ENCODE results near the gene TRAF3IP3.
A peak's percentile ranks its signal among the peaks of the same experiment; 100 is the strongest.

Gene TRAF3IP3

DNA sequence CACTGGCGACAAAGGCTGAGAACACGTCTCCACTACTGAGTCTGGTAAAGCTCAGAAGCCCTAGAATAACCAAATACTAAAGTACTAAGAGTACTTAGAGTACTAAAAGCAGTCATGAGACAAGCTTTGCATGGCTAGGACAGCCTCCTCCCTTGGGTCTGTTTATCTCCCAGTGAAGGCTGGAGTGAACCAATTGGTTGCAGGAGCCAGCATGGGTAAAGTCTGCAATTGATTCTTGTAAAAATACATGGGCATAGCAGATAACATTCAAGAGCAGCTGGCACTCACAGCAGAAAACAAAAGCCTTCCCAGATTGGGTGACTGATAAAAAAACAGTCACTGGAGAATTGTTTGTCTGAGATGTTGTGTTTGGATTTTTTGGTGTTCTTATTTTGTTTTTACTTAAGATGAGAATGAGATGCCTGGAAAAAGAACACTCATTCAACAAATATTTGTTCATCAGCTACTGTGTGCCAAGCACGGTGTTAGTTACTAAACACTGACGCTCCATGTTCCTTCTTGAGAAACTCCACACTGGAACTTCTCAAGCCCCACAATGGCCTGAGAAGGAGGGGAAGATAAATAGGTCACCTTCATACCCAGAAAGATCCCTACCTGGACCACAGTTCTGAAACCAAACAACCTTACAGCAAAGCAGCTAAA, 46.4 kb downstream of the TRAF3IP3 start:
- DNase-seq, result no peak

DNA sequence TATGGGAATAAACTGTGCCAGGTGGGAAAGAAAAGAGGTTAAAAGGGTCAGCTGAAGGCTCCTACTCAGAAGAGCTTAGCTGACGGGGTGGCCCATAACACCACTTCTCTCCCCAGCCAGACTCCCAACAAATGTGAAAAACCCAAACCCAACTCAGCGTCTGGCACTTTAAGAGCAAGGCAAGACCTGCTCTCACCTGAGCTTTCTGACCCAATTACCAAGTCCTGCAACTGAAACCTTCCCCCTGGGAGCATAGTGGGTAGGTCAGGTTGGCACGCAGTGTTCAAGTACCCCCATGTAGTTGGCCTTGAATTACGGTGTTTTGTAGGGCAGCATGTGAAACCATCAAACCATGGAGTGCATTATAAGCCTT, 46.9 kb downstream of the TRAF3IP3 start:
- no peak for DNase-seq

DNA sequence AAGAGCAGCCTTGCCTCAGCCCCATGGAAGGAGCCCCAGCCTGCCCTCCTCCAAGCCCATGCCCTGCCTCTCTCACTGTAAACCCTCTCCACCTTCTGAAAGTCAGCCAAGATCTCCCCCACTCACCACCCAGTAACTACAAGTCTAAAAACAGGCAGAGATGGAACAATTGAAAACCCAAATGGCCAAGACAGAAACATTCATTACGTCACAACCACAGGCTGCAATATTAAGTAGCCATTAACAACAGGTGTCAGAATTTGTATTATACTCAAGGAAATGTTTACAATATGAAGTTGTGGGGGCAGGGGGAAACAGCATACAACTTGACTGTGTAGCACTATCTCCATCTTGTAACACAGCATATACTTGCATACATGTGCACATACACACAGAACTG, 47.7 kb downstream of the TRAF3IP3 start:
- DNase-seq, result no peak

DNA sequence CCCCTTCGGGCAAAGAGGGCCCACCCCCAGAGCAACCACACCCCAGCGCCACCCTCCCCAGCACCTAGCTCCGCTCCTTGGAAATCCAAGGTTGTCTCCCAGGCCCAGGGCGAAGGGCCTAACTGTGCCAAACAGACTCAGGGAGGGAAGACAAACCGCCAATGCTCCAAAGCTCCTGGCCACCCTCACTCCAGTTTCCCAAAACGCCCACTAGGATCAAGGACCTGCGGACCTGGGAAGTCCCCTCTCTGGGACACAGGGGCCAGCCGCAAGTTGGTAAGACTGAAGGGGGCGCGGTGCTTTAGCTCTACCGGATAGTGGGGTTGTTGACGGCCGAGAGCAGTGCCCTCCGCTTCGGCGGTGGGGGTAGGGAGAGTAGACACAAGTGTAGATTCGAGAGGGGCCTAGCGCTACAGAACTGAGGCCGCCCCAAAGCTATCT, 49.5 kb downstream of the TRAF3IP3 start:
- no peak for DNase-seq

DNA sequence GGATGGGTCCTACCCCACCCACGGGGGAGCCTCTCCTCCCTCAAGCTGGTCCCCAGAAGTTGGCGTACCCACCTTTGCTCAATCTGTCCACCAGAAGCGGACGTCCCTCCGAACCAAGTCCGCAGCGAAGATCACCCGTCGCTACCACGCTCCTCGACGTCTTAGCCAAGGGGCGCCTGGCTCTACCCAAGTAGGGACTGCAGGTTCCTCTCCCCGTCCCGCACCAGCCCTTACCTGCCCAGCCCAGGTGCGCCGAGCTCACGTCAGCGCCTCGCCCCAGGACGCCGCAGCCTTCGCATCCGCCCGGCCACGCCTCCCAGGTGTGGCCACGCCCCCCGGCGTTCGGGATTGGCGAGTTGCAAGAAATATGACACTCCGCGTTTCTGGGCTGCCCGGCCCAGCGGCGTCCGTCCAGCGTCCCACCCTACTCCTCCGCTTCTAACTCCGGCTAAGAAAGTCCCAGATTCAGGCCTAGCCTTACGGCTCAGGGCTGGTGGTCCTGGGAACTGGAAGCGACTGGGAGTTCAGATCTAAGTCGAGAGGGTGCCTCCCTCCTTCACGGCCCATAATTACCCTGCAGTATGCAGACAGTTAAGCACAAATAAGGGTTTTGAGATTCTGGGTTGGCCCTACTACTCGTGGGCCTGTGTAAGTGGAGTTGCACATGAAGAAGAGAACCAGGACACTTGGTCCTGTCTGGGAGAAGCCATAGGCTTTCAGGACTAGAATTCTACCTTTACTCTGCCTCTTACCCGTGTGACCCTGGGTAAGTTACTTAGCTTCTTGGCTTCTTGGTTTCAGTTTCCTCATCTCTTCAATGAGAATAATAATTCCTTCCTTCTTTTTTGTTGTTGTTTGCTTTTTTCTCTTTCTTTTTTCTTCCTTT, 50.3 kb downstream of the TRAF3IP3 start, which contains the start of gene IRF6:
Gene IRF6, minus strand, starts transcription at position 268 of the 886 bp plus-strand sequence. CDS start 4,729 bp downstream, outside the sequence.
- peak; percentile 85 for DNase-seq

DNA sequence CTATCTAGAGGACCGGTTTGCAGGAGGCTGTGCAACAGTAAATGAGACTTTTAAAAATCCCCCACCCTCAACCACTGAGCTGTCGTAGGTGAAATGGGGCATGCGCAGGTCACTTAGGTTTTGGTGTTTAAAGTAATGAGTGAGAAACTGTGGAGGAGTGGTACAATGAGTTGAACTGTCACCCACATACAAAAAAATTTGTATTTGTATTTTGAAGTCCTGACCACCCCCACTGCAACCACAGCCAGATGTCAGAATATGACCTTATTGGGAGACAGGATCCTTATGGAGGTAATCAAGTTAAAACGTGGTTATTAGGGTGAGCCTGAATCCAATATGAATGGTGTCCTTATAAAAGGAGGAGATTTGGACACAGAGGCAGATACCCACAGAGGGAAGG, 51.7 kb downstream of the TRAF3IP3 start:
- no peak for DNase-seq

DNA sequence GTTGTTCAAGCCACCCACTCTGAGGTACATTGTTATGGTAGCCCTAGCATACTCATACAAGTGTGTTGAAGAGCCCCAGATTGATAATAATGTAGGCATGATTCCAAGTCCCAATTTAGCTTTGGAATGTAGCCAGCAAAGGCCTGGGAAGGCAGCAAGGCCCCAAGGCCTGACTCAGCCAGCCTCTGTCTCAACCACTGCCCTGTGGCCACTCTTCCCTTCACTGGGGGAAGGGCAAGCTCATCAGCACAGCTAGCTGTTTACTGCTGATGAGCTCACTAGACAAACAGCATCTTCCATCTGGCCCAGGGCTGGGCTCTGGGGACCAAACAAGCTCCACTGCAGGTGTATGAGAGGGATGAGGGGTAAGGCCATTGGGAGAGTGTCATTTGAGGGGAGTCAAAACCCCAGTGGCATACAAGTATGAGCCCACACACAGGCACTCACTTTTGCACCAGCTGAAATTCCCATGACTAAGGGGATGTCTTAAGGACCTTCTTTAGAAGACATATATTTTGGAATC, 52.3 kb downstream of the TRAF3IP3 start:
- DNase-seq, result peak; percentile 82

DNA sequence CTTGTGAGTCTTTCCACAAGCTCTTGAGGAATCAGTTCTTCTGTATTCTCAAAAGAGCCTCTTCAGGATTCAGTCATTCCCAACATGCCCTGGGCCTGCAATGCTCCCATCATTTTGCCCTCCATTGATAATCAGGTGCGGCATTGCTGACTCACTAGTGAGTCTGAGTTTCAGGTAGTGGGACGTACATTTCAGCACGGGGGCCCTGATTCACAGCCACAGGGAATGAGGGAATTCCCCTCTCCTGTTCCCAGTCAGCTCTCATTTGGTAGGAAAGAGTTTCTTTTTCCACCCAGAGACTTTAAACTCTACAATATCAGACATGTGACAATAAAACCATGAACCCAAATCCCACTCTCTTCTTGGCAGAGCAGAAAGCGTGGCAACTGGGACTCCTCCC, 53.8 kb downstream of the TRAF3IP3 start:
- DNase-seq, result no peak

DNA sequence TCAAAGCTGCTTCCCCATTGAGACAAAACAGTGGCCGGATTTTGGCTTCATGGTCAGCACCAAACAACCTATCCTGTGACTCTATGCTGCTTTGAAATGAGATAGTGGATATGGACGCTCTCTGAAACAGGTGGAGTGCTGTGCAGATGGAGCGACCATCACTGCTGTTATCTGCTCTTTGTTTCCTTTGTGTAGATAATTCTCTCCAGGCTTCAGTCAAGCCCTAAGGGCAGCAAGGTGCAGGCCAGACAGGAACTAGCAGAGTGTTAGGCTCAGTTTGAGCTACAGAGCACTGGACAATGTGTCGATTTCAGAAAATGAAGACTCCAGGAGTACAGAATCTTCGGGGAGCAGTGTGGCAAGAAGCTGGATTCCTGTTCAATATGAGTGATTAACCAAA, 54.9 kb downstream of the TRAF3IP3 start:
- DNase-seq, result no peak

DNA sequence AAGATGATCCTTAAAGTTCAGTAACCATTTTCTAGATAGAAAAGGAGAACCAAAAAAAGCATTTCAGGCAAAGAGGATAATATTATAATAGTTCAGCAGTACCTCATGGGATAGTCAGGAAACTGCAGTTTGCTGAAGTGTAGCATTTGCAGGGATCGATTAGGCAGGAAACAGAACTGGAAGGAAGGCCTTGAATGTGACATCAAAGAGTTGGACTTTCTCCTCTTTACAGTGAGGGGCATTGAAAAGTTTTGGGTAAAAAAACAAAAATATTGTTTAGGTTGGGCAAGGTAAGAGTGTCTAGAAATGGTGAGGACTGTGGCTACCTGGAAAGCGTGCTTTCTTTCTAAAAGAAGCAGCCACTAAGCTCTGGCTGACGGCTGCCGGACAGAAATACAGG, 58.0 kb downstream of the TRAF3IP3 start:
- DNase-seq, result no peak

DNA sequence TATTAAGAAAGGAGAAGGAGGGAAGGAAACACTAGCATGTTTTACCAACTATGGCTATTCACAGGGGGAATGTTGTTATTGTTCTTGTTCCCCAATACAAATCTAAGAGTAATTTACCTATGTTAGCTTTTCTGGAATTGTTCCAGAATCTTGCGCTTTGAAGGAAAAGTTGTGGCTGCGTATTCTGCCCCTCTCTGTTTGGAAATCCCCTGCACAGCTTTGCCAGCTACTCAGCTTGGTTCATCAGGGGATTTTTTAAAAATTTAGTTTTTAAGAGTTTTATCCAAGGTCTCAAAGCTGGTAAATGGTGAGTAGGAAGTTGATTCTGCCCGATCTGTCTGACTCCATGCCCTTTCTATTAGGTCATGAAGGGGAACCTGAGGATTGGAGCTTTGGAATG, 59.6 kb downstream of the TRAF3IP3 start:
- DNase-seq, result no peak

DNA sequence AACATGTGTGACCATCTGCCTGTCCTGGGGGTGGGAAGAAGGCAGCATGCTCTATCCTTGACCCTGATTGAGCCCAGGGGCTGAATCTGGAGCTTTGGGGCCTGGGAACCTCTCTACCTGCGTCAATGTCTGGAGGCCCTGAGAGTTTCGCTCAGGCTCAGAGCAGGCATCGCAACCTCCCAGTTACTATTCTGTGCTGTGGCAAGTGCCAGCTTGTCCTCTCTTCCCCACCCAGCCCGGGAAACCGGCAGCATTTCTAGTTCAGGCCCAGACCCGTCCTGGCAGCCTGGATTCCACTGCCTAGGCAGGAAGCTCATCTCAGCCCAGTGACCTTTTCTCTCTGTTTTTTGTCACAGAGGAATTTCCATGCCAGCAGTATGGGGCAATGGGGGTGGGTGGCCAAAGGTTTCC, 60.1 kb downstream of the TRAF3IP3 start:
- no peak for DNase-seq

DNA sequence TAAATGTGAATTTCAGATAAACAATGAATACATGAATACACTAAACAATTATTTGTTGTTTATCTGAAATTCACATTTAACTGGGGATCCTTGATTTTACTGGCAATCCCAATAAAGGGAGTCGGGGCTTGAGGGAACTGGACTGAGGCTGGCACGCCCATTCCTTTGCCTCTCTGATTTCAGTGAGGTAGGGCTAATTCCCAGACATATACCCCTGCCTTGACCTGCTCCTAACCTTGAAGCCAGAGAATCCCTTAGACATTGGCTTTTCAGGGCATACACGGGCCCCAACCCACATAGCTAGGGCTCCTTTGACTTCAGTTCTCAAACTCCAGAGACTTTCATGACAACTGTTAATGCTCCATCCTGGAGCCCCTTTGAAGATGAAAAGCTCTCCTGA, 61.1 kb downstream of the TRAF3IP3 start:
- no peak for DNase-seq

DNA sequence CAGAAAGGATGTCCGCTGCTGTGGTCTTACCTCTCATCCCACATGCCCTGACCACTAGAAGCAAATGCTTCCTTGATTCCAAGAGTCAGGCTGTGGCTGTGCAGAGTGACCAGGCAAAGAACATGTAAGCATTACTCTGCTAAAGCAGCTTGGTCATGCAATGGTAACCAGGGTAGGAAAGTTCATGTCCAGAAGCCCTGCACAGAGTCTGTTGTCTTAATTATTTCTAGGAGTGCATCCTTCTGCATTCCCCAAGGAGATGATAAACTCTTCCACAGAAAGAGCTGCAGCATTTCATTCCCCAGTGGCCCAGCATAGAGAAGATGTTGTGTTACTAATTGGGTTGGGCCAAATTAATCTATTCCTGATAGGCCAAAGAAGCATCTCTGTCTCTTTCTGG, 61.8 kb downstream of the TRAF3IP3 start:
- DNase-seq, result no peak

DNA sequence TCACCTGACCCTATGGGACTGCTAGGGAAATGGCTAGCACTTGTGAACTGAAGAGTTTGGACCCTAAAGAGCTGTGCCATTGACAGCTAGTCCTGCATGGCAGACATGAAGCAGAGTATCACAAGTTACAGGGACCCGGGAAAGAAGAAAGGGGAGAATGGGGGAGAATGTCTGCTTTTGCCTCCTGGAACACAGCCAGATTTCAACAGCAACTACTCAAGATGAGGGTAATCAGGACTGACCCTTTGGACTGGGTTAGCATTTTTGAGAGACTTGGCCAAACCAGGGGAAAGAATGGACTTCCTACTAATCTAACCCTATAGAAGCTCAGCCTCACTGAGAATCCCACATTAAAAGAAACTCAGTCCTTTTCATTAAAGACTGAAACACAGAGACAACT, 63.2 kb downstream of the TRAF3IP3 start:
- DNase-seq, result no peak

DNA sequence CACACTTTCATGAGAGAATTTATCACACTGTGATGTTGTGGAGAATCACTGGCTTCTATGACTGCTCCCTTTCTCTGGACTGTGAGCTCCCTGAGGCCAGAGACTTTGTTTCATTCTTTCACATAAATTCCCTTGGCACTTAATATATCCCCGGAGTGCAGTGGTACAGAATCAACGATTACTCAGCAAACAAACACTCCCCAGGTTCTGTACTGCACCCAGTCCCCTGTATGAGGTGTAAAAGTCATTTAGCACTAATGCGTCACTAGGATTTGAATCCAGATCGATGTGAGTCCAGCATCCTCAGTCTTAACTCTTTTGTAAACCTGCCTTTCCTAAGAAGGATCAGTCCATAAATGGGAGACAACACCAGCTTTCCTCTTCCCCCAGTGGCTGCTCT, 65.1 kb downstream of the TRAF3IP3 start:
- DNase-seq, result no peak

DNA sequence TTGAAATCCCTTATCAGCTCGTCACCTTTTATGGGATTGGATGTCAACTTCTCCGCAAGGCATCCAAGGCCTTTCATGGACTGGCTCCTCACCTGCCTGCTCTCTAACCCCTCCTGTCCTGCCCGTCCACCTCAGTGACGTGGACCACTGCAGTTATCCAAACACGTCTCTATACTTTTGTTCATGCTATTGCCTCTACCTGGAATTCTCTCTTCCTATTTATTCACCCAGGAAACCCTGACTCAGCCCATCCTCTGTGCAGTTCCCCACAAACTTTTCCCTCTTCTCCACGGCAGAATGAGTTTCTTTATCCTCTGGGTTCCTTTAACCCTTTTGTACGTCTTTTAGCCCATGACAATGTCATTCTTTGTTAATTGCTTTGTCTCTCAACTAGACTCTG, 66.9 kb downstream of the TRAF3IP3 start:
- no peak for DNase-seq

DNA sequence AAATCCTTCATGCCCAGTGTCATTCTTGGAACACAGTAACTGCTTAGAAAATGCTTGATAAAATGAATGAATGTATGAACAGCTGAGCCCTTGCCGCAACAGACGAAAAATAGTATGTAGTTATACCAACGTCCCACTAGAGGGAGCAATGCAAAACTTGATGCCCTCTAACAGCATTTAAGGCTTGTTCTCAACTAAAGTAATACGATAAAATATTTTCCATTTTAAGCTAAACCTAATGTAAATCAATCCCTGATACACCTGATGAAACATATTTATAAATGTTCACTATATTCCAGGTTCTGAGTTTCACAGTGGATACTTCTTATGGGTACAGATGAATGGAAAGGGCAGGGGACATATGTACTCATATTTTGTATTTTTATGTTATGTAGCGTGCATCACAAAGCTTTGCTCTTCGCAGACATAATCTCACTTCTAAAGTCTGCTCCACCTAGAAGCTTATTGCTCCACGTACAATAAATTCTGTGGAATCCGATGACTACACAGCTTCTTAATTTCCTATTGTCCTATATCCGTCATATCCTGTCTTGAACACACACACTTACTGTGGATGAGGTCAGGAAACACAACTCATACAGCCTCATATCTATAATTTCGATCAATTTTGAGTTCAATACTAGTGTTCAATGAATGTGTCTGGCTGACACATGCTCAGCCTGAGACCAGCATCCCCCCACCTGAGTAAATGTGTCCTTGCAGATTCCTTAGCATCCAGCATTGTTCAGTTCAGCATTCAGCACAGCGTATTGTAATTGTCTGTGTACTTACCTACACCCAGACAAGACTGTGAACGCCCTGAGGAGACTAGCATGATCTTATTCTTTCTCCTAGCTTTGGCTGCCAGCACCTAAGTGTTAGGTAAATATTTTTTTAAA, 67.5 kb downstream of the TRAF3IP3 start:
- peak; percentile 65 for DNase-seq

DNA sequence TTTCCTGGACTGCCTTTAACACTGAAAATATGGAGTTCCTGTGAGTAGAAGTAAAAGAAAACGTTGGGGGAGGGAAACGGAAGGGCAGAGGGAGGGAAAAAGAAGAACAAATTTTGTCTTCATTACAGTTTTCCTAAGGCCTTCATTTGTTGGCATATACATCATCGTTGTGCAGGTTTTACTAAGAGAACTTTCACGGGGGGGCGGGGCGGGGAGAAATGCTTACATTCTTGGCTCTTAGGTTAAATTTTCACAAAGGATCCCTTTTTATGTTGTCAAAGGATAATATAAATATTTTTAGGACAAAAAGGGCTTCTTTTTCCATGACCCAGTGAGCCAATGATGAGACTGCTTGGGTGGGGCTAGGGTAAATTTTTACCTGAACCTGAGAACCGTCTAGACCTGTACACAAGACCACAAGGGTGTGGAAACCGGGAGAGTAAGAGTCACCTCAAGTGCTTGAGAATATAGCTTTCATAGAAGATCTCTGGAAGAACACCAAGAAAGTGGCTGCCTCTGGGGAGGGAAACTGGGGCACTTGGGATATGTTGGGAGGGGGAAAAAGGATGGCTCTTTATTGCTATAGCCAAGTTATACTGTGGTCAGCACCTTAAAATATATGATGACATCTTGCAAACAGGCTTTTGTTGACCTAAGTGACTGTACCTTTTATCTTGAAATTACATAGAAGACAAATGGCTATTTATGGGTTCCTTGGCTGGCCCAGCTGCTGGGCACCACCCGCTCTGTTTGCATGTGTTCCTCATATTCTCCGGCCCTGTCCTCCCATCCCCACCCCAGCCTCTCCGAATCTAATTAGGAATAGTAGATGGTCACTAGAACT, 70.0 kb downstream of the TRAF3IP3 start:
- no peak for DNase-seq

DNA sequence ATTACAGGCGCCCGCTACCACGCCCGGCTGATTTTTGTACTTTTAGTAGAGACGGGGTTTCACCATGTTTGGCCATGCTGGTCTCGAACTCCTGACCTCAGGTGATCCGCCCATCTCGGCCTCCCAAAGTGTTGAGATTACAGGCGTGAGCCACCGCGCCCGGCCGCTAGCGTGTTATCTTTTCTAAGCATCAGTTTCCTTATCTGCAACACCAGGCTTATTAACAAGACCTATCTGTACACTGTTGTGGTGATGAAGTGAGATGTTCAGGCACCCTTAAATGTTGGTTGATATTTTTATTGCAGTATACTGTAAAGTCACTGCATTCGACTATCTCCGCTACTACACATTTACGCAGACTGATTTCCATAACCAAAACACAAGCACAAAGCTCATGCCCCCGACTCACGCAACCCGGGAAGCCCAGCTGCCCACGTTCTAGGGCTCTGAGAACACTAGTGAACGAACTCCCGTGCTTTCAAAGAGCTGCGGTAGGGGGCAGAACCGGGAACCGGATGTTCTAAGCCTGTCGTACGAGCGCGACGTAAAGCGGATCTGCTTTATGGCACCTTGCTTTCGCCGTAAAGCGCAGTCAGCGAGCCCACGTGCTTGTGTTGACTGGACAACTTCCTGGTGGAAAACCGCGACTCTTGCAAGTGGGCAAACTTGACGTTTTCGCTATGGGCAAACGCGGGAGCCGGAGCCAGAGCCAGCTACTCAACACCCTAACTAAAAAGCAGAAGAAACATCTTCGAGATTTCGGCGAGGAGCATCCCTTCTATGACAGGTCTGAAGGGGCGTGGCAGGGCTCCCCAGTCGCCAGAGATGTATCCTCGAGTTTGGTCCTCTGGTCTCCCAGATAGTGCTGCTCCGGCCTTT, 71.8 kb downstream of the TRAF3IP3 start, which contains the start of gene UTP25:
Gene UTP25, plus strand, starts transcription at position 589 of the 879 bp plus-strand sequence. Its CDS starts 92 bp downstream, at position 681.
- DNase-seq, result peak; percentile 99

DNA sequence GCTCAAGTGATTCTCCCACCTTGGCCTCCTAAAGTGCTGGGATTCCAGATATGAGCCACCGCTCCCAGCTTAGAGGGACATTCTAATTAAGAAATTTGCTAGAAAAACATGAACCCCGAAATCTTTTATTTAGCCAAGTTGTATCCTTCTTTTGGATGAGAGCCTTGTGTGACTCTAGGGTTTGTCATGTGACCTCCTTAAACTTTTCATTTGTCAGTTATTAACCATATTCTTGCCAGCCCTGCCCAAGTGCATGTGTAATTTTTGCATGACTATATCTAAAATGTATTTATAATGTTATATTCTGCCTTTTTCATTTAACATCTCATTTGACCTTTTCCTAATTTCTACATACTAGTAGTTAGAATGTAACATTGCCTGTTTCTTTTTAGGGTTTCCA, 73.9 kb downstream of the TRAF3IP3 start:
- no peak for DNase-seq

All from RPMI8226 (cell line).